Measurements from ENCODE around the gene FICD.

DNA sequence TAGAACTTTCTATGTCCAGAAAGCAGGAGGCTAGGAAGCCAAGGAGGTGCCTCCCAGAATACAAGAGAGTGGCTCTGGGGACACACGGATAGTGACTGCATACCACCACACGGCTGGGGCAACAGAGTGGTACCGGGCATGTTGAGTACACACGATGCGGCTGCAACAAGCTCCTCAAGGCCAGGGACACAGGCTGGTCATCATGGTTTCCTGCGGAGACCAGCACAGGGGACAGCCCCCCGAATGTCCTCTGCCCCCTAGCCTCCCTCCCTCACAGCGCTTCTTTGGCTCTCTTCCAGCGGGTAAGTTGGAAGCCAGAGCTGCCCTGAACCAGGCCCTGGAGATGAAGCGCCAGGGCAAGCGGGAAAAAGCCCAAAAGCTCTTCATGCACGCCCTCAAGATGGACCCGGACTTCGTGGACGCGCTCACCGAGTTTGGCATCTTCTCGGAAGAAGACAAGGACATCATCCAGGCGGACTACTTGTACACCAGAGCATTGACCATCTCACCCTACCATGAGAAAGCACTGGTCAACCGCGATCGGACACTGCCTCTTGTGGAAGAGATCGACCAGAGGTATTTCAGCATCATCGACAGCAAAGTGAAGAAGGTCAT is 3.1 kb downstream of the FICD start:
- TF ChIP-seq PHB2 (IDR thresholded peaks at IDR 0.05; ENCODE audit: low read depth) (no peak), ZNF780A (CRISPR knock-in tag; IDR thresholded peaks at IDR 0.05) (no peak), MYC (IDR thresholded peaks at IDR 0.05; ENCODE audit: low read depth, low read length) (no peak), MYC (CRISPR knock-in tag; IDR thresholded peaks at IDR 0.05; ENCODE audit: borderline replicate concordance, low read depth) (no peak), ZNF79 (CRISPR knock-in tag; IDR thresholded peaks at IDR 0.05; ENCODE audit: low read depth) (no peak), GABPA (tag; conservative IDR thresholded peaks at IDR 0.05; ENCODE audit: low read depth) (no peak), EZH2 (IDR thresholded peaks at IDR 0.05; ENCODE audit: borderline replicate concordance, low read depth, low read length) (no peak), ZNF239 (CRISPR knock-in tag; IDR thresholded peaks at IDR 0.05) (no peak)

Measured in K562 (cell line).